HG03097 (cell line): ENCODE measurements around the gene FAM78B.

ENCODE experiments used
- ATAC-seq: cut with Tn5 transposase; IDR thresholded peaks from one replicate; pipeline ENCODE4 v1.9.1; 2021; ENCODE audit not compliant: unreplicated experiment, low FRiP score

Gene FAM78B

GRCh38 chr1:166122873-166123466 is 43.8 kb downstream of the FAM78B start:
- no peak for ATAC-seq

GRCh38 chr1:166121010-166121409 is 45.8 kb downstream of the FAM78B start:
- ATAC-seq, result no peak

GRCh38 chr1:166120281-166120680 is 46.5 kb downstream of the FAM78B start:
- ATAC-seq, result no peak

- ATAC-seq, result no peak
These were observed 47.3 kb downstream of the FAM78B start for GRCh38 chr1:166119471-166119965.

GRCh38 chr1:166117776-166118175 is 49.0 kb downstream of the FAM78B start:
- ATAC-seq, result no peak

GRCh38 chr1:166116026-166116425 is 50.8 kb downstream of the FAM78B start:
- no peak for ATAC-seq

- no peak for ATAC-seq
These were observed 52.4 kb downstream of the FAM78B start for GRCh38 chr1:166114419-166114818.

- no peak for ATAC-seq
These were observed 53.2 kb downstream of the FAM78B start for GRCh38 chr1:166113630-166114029.

GRCh38 chr1:166113031-166113430 is 53.8 kb downstream of the FAM78B start:
- no peak for ATAC-seq

- no peak for ATAC-seq
These were observed 54.4 kb downstream of the FAM78B start for GRCh38 chr1:166112425-166112824.

GRCh38 chr1:166111430-166111829 is 55.4 kb downstream of the FAM78B start:
- no peak for ATAC-seq

- ATAC-seq, result no peak
These were observed 76.6 kb downstream of the FAM78B start for GRCh38 chr1:166090244-166090643.

GRCh38 chr1:166089804-166090203 is 77.0 kb downstream of the FAM78B start:
- peak; percentile 67 for ATAC-seq

GRCh38 chr1:166088572-166088955 is 78.2 kb downstream of the FAM78B start:
- ATAC-seq, result no peak

GRCh38 chr1:166087734-166088571 is 78.8 kb downstream of the FAM78B start:
- no peak for ATAC-seq

- no peak for ATAC-seq
These were observed 80.5 kb downstream of the FAM78B start for GRCh38 chr1:166086113-166086883.

GRCh38 chr1:166084613-166085012 is 82.2 kb downstream of the FAM78B start:
- ATAC-seq, result no peak

GRCh38 chr1:166083887-166084286 is 82.9 kb downstream of the FAM78B start:
- no peak for ATAC-seq

- no peak for ATAC-seq
These were observed 84.2 kb downstream of the FAM78B start for GRCh38 chr1:166082601-166083000.

GRCh38 chr1:166080967-166081870 is 85.6 kb downstream of the FAM78B start:
- no peak for ATAC-seq
